ENCODE data around the gene HTT-AS. TPM values are rescaled to one million over a fixed set of nuclear protein-coding genes. Genes with fewer than 3 reads are reported as not detected.

Gene HTT-AS
- total RNA-seq, 1 donor from 2014 or later: not detected

- Mint-ChIP-seq H3K27ac (no peak overlapping the region), H3K4me3 (no peak overlapping the region), H3K9me3 (peaks cover 7% of the 10 kb centered on the region)
Measured at GRCh38 chr4:3070709-3071500, 3.4 kb downstream of the HTT-AS start.

GRCh38 chr4:3069661-3070199 is 4.6 kb downstream of the HTT-AS start:
- TF ChIP-seq CTCF (IDR thresholded peaks at IDR 0.05; ENCODE audit: unreplicated experiment): no peak
- Mint-ChIP-seq H3K4me3 (no peak overlapping the region), H3K27ac (no peak overlapping the region), H3K36me3 (peaks cover 6% of the 10 kb centered on the region), H3K9me3 (peaks cover 12% of the 10 kb centered on the region), H3K4me1 (peaks cover 7% of the 10 kb centered on the region), H3K27me3 (ENCODE audit: low read depth) (no peaks in the 10 kb centered on the region)
- DNase-seq (ENCODE audit: low spot score in 2 of 2, unreplicated experiment in 2 of 2): no peak

More at GRCh38 chr4:3070709-3071500, 3.4 kb downstream of the HTT-AS start:
- Mint-ChIP-seq H3K4me1 (peaks cover 14% of the 10 kb centered on the region), H3K36me3 (peaks cover 2% of the 10 kb centered on the region), H3K27me3 (ENCODE audit: low read depth) (no peaks in the 10 kb centered on the region)
- TF ChIP-seq CTCF (IDR thresholded peaks at IDR 0.05; ENCODE audit: unreplicated experiment): no peak
- no peak for DNase-seq (ENCODE audit: low spot score in 2 of 2, unreplicated experiment in 2 of 2)

- H3K27me3 Mint-ChIP-seq (ENCODE audit: low read depth): peaks cover 8% of the 10 kb centered on the region
- H3K9me3 Mint-ChIP-seq: peaks cover 12% of the 10 kb centered on the region
- no peak for DNase-seq (ENCODE audit: low spot score in 2 of 2, unreplicated experiment in 2 of 2)
- H3K27ac Mint-ChIP-seq: no peak overlapping the region
- TF ChIP-seq CTCF (IDR thresholded peaks at IDR 0.05; ENCODE audit: unreplicated experiment): no peak
- peaks cover 7% of the 10 kb centered on the region for H3K4me1 Mint-ChIP-seq
- peaks cover 6% of the 10 kb centered on the region for H3K36me3 Mint-ChIP-seq
- no peak overlapping the region for H3K4me3 Mint-ChIP-seq
Measured at GRCh38 chr4:3067473-3068001, 6.8 kb downstream of the HTT-AS start.

- H3K27me3 Mint-ChIP-seq (ENCODE audit: low read depth): peaks cover 8% of the 10 kb centered on the region
- TF ChIP-seq CTCF (IDR thresholded peaks at IDR 0.05; ENCODE audit: unreplicated experiment): no peak
- H3K27ac Mint-ChIP-seq: no peak overlapping the region
- no peak overlapping the region for H3K4me3 Mint-ChIP-seq
- peaks cover 6% of the 10 kb centered on the region for H3K36me3 Mint-ChIP-seq
- peaks cover 12% of the 10 kb centered on the region for H3K9me3 Mint-ChIP-seq
- no peak for DNase-seq (ENCODE audit: low spot score in 2 of 2, unreplicated experiment in 2 of 2)
- H3K4me1 Mint-ChIP-seq: peaks cover 7% of the 10 kb centered on the region
Measured at GRCh38 chr4:3066836-3067400, 7.4 kb downstream of the HTT-AS start.

- Mint-ChIP-seq H3K9me3 (peaks cover 12% of the 10 kb centered on the region), H3K27me3 (ENCODE audit: low read depth) (peaks cover 12% of the 10 kb centered on the region), H3K4me3 (no peak overlapping the region), H3K4me1 (peaks cover 7% of the 10 kb centered on the region), H3K27ac (no peak overlapping the region), H3K36me3 (peaks cover 6% of the 10 kb centered on the region)
- DNase-seq (ENCODE audit: low spot score in 2 of 2, unreplicated experiment in 2 of 2): no peak
- TF ChIP-seq CTCF (IDR thresholded peaks at IDR 0.05; ENCODE audit: unreplicated experiment): no peak
Measured at GRCh38 chr4:3065551-3065950, 8.8 kb downstream of the HTT-AS start.

All from mesothelial cell of epicardium (in vitro differentiated cells).